Esophagus squamous epithelium (tissue), 4 donors: ENCODE results near the gene FAM124A.

Source experiments
- CTCF ChIP-seq, 6 experiments: fragments of 450-650 bp in 4 of 6; fragments of 200-600 bp in 2 of 6; sonication (generic) in 2 of 6; IDR thresholded peaks; one replicate each; pipeline ENCODE4 v1.5.1; 2016 to 2019; ENCODE audit warnings: antibody characterized with exemption in 6 of 6, mild to moderate bottlenecking in 4 of 6, moderate library complexity in 4 of 6
- POLR2A ChIP-seq, 4 donors: fragments of 450-650 bp; IDR thresholded peaks; one replicate each; pipeline ENCODE4 v1.6.1; 2017; ENCODE audit warnings: antibody characterized with exemption in 4 of 4, mild to moderate bottlenecking in 4 of 4, moderate library complexity in 3 of 4

GRCh38 chr13:51331354-51331861 lies 109.2 kb downstream of the FAM124A start:
- no peak for TF ChIP-seq CTCF (IDR thresholded peaks at IDR 0.05)
- no peak for TF ChIP-seq POLR2A (IDR thresholded peaks at IDR 0.05)
